Measurements from ENCODE around the gene TEKT3.

- TF ChIP-seq CTCF (IDR thresholded peaks at IDR 0.05) (no peak), ZFX (IDR thresholded peaks at IDR 0.05; ENCODE audit: borderline replicate concordance) (no peak)
Observed at GRCh38 chr17:15266325-15267125, 74.9 kb downstream of the TEKT3 start.
